ENCODE data around the gene SF3A2. TPM values are rescaled to one million over a fixed set of nuclear protein-coding genes. Genes with fewer than 3 reads are reported as not detected.

The SF3A2 gene, protein sequence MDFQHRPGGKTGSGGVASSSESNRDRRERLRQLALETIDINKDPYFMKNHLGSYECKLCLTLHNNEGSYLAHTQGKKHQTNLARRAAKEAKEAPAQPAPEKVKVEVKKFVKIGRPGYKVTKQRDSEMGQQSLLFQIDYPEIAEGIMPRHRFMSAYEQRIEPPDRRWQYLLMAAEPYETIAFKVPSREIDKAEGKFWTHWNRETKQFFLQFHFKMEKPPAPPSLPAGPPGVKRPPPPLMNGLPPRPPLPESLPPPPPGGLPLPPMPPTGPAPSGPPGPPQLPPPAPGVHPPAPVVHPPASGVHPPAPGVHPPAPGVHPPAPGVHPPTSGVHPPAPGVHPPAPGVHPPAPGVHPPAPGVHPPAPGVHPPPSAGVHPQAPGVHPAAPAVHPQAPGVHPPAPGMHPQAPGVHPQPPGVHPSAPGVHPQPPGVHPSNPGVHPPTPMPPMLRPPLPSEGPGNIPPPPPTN
- 13.8 and 44.9 TPM in 2 replicates for total RNA-seq (2014; rRNA removed; shearing (Covaris generic))

DNA sequence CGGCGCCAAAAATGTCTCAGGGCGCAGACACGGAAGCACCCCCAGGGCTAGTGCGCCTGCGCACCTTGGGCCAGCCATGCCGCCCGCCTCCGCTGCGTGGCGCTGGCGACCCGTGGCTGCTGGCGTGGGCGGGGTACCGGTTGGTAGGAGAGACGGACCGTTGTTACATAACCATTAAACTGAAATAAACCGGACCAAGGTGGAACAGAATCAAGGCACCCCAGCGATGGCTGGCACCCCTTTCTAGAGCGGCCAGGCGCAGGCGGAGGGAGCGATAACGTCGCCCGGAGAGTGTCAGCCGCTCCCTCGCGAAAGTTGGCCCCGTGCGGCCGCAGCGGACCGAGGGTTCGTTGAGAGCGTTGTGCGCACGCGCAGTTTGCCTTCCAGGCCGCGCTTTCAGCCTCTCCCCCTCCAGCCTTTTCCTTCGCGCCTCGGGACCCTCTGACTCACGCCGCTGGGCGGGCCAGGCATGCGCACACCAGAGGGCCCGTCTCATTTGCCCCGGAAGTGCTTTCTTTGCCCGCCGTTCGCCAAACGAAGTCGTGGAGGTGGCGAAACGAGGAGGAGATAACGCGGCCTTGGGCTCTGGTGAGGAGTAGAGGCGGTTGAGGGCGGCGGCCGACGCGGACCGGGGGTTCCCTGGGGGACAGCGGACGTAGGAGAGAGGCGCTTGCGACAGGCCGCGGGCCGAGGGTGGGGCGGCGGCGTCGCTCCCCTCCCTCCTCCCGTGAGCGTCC is at the start of gene SF3A2, which contains the start of gene PLEKHJ1:
SF3A2 (plus strand) TSS at position 511 of the 737 bp plus-strand sequence. CDS start 6,595 bp downstream, outside the sequence.
PLEKHJ1 (minus strand) TSS at position 16 of the 737 bp plus-strand sequence. CDS start 81 bp downstream, outside the sequence.
- Histone ChIP-seq H3K36me3 (peaks cover 77% of the 10 kb centered on the region), H3K4me3 (peak within 1 kb of the TSS; percentile 74), H3K9me3 (replicated peaks) (no peaks in the 10 kb centered on the region), H3K27me3 (replicated peaks) (no peaks in the 10 kb centered on the region), H3K4me1 (replicated peaks) (peaks cover 43% of the 10 kb centered on the region), H3K27ac (peak within 1 kb of the TSS; percentile 86)
- peak; percentile 98 to 100 for DNase-seq (ENCODE audit: low read depth in 1 of 2, low spot score in 2 of 2)

GRCh38 chr19:2187159-2187558 is 49.5 kb upstream of the SF3A2 start:
- no peak for DNase-seq (ENCODE audit: low read depth in 1 of 2, low spot score in 2 of 2)
- no peaks in the 10 kb centered on the region for H3K9me3 ChIP-seq (replicated peaks)
- peaks cover 30% of the 10 kb centered on the region for H3K4me1 ChIP-seq (replicated peaks)
- no peak overlapping the region for H3K27ac ChIP-seq
- no peaks in the 10 kb centered on the region for H3K27me3 ChIP-seq (replicated peaks)
- no peak overlapping the region for H3K4me3 ChIP-seq
- H3K36me3 ChIP-seq: peaks cover 75% of the 10 kb centered on the region

- Histone ChIP-seq H3K27me3 (replicated peaks) (no peaks in the 10 kb centered on the region), H3K36me3 (peaks cover 78% of the 10 kb centered on the region), H3K27ac (no peak overlapping the region), H3K4me1 (replicated peaks) (peaks cover 30% of the 10 kb centered on the region), H3K9me3 (replicated peaks) (no peaks in the 10 kb centered on the region), H3K4me3 (no peak overlapping the region)
- DNase-seq (ENCODE audit: low read depth in 1 of 2, low spot score in 2 of 2): no peak
Observed at GRCh38 chr19:2188708-2189385, 47.8 kb upstream of the SF3A2 start.

DNA sequence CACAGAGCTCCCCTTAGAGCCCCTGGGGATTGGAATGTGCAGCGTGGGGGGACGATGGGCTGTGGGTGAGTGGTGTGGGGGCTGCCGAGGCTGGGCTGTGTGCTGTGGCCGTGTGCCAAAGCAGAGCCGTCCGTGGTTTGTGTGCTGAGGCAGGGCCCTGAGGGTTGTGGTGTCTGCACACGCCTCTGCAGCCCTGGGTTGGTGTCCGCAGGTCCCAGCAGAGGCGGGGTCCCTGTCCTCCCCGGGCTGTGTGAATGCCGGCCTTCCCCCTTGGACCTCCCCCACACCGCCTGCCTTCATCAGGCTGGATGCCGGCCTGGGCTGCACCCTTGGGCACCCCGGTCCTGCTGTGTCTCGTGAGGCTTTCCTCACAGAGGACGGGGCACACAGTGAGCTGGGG is 46.7 kb upstream of the SF3A2 start:
- H3K4me1 ChIP-seq (replicated peaks): peaks cover 25% of the 10 kb centered on the region
- no peaks in the 10 kb centered on the region for H3K9me3 ChIP-seq (replicated peaks)
- DNase-seq (ENCODE audit: low read depth in 1 of 2, low spot score in 2 of 2): no peak
- no peak overlapping the region for H3K4me3 ChIP-seq
- H3K27ac ChIP-seq: no peak overlapping the region
- peaks cover 84% of the 10 kb centered on the region for H3K36me3 ChIP-seq
- no peaks in the 10 kb centered on the region for H3K27me3 ChIP-seq (replicated peaks)

GRCh38 chr19:2190848-2191455 is 45.7 kb upstream of the SF3A2 start:
- peaks cover 15% of the 10 kb centered on the region for H3K4me1 ChIP-seq (replicated peaks)
- no peaks in the 10 kb centered on the region for H3K27me3 ChIP-seq (replicated peaks)
- no peak overlapping the region for H3K4me3 ChIP-seq
- DNase-seq (ENCODE audit: low read depth in 1 of 2, low spot score in 2 of 2): no peak
- H3K9me3 ChIP-seq (replicated peaks): no peaks in the 10 kb centered on the region
- H3K27ac ChIP-seq: no peak overlapping the region
- H3K36me3 ChIP-seq: peaks cover 85% of the 10 kb centered on the region

DNA sequence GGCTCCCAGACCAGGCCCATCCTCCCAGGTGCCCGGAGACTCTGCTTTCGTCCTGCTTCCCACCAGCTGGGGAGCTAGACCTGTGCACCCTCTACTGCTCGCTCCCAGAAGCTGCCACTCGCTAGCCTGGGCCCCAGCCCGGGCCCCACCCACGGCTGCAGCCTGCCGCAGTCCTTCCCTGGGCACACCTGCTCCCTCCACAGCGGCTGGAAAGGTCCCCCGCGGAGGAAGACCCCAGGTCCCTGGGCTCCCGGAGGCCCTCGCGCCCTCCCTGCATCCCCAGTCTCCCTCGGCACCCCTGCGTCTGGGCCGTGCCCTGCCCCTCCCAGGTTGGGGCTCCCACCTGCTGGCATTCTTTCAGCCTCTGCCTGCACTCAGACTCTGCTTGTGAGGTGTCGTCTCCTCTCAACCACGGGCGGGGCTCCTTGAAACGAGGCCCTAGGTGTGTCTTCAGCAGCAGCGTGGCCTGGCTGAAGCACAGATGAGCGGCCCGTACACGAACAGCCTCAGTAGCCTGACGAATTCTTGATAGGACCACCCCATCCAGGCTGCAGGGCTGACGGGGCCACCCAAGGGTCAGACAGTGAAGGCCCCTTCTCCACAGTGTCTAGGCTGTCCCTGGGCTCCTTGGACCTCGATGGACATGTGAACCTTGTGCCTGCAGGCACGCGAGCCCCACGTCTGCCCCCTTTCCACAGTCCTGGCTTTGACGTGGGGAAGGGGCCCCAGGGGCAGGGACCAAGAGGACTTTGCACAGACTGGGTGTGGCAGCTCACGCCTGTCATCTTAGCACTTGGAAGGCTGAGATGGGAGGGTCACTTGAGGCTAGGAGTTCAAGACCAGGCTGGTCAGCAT is 44.9 kb upstream of the SF3A2 start:
- peaks cover 7% of the 10 kb centered on the region for H3K4me1 ChIP-seq (replicated peaks)
- no peak overlapping the region for H3K4me3 ChIP-seq
- DNase-seq (ENCODE audit: low read depth in 1 of 2, low spot score in 2 of 2): no peak
- peaks cover 89% of the 10 kb centered on the region for H3K36me3 ChIP-seq
- H3K9me3 ChIP-seq (replicated peaks): no peaks in the 10 kb centered on the region
- H3K27me3 ChIP-seq (replicated peaks): no peaks in the 10 kb centered on the region
- H3K27ac ChIP-seq: no peak overlapping the region

DNA sequence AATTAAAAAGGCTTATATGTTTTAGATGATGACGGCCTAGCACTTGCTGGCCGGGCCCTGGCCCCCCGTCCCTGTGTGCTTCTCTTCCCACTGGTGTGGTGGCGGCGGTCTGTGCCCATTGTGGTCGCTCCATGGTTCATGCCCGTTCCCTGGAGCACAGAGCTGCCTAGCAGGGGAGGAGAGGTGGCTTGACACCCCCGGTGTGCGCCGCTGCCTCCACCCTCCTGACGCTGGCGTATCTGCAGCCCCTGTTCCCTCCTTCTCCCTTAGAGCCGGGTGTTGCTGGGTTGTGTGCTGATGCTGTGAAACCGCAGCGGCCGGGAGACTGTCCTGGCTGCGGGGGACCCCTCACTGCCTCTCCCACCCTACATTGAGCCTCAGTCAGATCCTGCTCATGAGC is 43.8 kb upstream of the SF3A2 start:
- no peaks in the 10 kb centered on the region for H3K4me1 ChIP-seq (replicated peaks)
- H3K36me3 ChIP-seq: peaks cover 91% of the 10 kb centered on the region
- no peak overlapping the region for H3K4me3 ChIP-seq
- no peak for DNase-seq (ENCODE audit: low read depth in 1 of 2, low spot score in 2 of 2)
- H3K9me3 ChIP-seq (replicated peaks): no peaks in the 10 kb centered on the region
- no peaks in the 10 kb centered on the region for H3K27me3 ChIP-seq (replicated peaks)
- no peak overlapping the region for H3K27ac ChIP-seq

- no peak overlapping the region for H3K27ac ChIP-seq
- H3K9me3 ChIP-seq (replicated peaks): no peaks in the 10 kb centered on the region
- no peaks in the 10 kb centered on the region for H3K27me3 ChIP-seq (replicated peaks)
- no peaks in the 10 kb centered on the region for H3K4me1 ChIP-seq (replicated peaks)
- no peak overlapping the region for H3K4me3 ChIP-seq
- DNase-seq (ENCODE audit: low read depth in 1 of 2, low spot score in 2 of 2): no peak
- peaks cover 98% of the 10 kb centered on the region for H3K36me3 ChIP-seq
Observed at GRCh38 chr19:2193807-2194206, 42.8 kb upstream of the SF3A2 start.

- H3K27ac ChIP-seq: no peak overlapping the region
- H3K4me1 ChIP-seq (replicated peaks): no peaks in the 10 kb centered on the region
- no peak for DNase-seq (ENCODE audit: low read depth in 1 of 2, low spot score in 2 of 2)
- peaks cover 98% of the 10 kb centered on the region for H3K36me3 ChIP-seq
- no peak overlapping the region for H3K4me3 ChIP-seq
- H3K9me3 ChIP-seq (replicated peaks): no peaks in the 10 kb centered on the region
- H3K27me3 ChIP-seq (replicated peaks): no peaks in the 10 kb centered on the region
Observed at GRCh38 chr19:2194513-2195078, 42.0 kb upstream of the SF3A2 start.

DNA sequence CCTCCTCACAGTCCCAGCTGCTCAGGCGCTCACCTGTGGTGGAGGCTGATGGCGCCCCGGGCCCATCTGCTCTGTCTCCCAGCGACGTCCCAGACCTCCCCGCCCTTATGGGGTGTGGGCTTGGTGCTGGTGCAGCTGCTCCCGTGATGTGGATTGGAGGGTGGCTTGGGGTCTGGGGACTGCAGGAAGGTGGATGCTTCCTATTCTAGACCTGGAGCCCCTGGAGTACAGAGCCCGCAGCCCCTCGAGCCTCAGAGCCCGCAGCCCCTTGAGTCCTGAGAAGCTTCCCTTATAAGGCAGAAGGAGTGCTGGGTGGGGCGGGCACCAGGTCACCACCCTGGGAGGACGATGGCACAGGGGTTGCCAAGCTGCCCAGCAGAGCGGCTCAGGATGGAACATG is 41.3 kb upstream of the SF3A2 start:
- Histone ChIP-seq H3K9me3 (replicated peaks) (no peaks in the 10 kb centered on the region), H3K4me1 (replicated peaks) (no peaks in the 10 kb centered on the region), H3K27me3 (replicated peaks) (no peaks in the 10 kb centered on the region), H3K4me3 (no peak overlapping the region), H3K36me3 (peaks cover 98% of the 10 kb centered on the region), H3K27ac (no peak overlapping the region)
- no peak for DNase-seq (ENCODE audit: low read depth in 1 of 2, low spot score in 2 of 2)

- Histone ChIP-seq H3K4me1 (replicated peaks) (no peaks in the 10 kb centered on the region), H3K4me3 (no peak overlapping the region), H3K27ac (no peak overlapping the region), H3K36me3 (peaks cover 93% of the 10 kb centered on the region), H3K9me3 (replicated peaks) (no peaks in the 10 kb centered on the region), H3K27me3 (replicated peaks) (no peaks in the 10 kb centered on the region)
- no peak for DNase-seq (ENCODE audit: low read depth in 1 of 2, low spot score in 2 of 2)
Observed at GRCh38 chr19:2195914-2196313, 40.7 kb upstream of the SF3A2 start.

DNA sequence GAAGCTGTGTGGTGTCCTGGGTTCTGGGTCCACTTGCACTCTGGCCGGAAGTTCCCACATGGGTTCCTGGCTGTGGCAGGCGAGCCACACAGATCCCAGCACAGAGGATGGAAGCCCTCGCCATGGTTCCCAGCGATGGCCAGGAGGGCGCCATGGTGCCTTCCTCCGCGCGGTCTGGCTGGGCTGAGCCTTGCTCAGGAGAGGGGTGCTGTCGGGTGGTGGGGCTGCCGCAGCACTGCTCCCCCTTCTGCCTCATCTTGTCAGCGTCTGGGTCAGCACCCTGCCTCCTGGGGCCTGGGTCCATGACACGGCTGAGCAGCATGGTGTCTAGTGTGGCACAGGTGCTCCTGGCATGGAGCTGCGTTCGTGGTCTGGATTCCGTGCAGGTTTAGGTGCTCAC is 39.4 kb upstream of the SF3A2 start:
- peaks cover 90% of the 10 kb centered on the region for H3K36me3 ChIP-seq
- no peak overlapping the region for H3K27ac ChIP-seq
- H3K9me3 ChIP-seq (replicated peaks): no peaks in the 10 kb centered on the region
- no peaks in the 10 kb centered on the region for H3K27me3 ChIP-seq (replicated peaks)
- H3K4me3 ChIP-seq: no peak overlapping the region
- no peaks in the 10 kb centered on the region for H3K4me1 ChIP-seq (replicated peaks)
- DNase-seq (ENCODE audit: low read depth in 1 of 2, low spot score in 2 of 2): no peak

Measured in SJSA1 (cell line).